Measurements from ENCODE around the gene PER1.
"Not testable (repeated sequence)": the region's sequence is repeated elsewhere in the genome, so short reads cannot be mapped to it uniquely, and the experiment has no call there.

PER1 gene

GRCh38 chr17:8173056-8173870 is 21.1 kb upstream of the PER1 start:
- peak in 1 of 2 donors; percentile 73 for DNase-seq (ENCODE audit: extremely low read depth in 1 of 2, low read depth in 1 of 2)

DNA sequence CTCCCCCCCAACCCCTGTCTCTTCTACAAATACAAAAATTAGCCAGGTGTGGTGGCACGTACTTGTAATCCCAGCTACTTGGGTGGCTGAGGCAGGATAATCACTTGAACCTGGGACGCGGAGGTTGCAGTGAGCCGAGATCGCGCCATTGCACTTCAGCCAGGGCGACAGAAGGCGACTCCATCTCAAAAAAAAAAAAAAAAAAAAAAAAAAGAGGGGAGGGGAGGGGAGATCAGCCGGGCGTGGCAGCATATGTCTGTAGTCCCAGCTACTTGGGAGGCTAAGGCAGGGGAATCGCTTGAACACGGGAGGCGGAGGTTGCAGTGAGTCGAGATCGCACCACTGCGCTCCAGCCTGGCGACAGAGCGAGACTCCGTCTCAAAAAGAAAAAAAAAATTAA is 18.0 kb upstream of the PER1 start:
- not testable (repeated sequence) for DNase-seq (ENCODE audit: extremely low read depth in 1 of 2, low read depth in 1 of 2)

- DNase-seq (ENCODE audit: extremely low read depth in 1 of 2, low read depth in 1 of 2) = no peak
Measured at GRCh38 chr17:8167526-8167925, 15.3 kb upstream of the PER1 start.

DNA sequence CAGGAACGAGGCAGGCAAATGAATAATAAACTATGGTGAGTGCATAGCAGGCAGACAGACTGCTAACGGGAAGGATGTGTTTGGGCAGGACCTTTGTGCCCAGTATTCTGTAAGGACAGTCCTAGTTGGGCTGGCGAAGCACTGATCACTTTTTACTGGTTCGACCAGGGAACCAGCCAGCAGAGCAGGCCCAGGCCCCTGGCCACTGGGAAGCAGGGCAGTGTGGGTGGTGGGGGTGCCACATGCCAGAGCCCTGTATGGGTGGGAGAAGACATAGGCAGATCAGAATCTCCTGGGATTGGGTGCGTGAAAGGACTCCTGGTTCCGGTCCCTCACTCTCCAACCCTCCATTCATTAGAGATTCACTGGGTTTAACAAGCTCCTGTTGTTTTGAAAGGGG is 14.5 kb upstream of the PER1 start:
- DNase-seq (ENCODE audit: extremely low read depth in 1 of 2, low read depth in 1 of 2) = no peak

GRCh38 chr17:8164815-8165131 is 12.6 kb upstream of the PER1 start:
- DNase-seq (ENCODE audit: extremely low read depth in 1 of 2, low read depth in 1 of 2) = no peak

GRCh38 chr17:8163978-8164814 is 12.0 kb upstream of the PER1 start:
- DNase-seq (ENCODE audit: extremely low read depth in 1 of 2, low read depth in 1 of 2) = peak; percentile 58 to 82

DNA sequence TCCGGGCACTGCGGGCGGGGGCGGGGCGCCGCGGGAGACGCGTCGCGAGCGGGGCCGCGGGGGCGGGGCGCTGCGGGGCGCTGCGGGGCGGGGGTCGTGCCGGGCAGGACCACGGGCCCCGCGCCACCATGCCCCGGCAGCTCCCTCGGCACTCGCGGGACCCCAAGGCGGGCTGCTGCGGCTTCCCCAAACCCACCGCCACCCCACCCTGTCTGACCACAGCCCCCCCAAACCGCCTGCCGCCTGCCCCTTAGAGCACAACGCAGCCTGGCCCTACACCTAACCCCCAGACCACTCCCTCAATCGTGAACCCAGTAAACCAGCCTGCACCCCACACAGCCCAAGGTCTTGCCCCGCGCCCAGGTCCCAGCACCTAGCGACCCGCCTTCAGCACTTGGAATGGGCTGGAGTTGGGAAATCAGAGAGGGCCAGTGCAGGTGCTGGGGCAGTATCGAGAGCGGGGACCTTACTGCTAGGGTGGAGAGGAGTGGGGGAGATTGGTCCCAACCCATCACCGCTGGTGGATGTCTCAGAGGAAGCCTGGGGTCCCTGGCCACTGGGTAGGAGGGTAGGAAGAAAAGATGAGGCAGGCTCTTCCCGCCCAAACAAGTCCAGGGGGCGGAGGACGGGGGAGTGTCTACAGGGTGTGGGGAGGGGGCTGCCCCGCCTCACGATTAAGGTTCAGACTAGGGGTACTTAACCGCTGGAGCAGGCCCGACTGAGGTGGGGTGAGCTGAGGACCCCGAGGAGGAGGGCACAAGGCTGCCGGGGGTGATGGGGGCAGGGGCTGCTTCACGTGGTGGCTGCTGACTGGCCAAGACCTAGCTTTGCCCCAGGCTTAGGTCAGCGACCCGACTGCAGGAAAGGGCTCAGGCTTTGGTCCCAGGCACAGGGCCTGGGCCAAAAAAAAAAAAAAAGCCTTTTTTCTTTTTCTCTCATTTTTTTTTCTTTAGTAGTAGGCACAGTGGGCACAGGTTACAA is 11.1 kb upstream of the PER1 start:
- DNase-seq (ENCODE audit: extremely low read depth in 1 of 2, low read depth in 1 of 2) = no peak

DNA sequence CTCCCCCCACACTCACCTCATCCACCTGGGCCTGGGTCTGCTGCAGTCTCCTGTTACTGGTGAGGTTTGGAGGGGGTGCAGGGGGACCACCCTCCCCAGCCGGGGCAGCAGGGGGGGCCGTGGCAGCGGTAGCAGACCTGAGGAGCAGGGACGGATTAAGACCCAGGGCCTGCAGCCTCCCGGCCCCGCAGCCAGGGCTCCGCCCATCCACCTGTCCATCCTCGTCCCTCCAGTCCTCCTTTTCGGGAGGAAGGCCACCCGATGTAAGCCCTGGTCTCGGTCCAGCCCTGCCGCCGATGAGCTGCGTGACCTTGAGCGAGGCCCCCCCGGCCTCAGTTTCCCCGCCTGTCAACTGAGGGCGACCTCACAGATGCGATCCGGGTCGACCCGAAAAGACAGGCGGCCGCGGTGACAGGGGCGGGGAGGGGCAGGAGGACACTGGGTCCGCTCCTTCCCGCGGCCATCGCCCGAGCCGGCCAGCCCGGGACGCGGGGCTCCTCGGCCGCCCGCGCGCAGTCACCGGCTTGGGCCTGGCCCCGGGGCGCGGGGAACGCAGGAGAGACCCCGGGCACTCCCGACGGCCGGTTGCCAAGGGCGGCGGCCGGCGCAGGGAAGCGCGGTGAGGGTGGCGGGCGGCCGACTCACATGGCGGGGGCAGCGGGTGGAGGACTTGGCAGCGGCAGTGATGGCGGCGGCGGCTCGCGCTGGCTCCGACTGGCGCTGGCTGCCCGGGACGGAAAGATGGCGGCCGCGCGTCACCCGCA is 10.2 kb upstream of the PER1 start, which contains the start of gene VAMP2:
VAMP2 (minus strand) TSS at position 716 of the 764 bp plus-strand sequence; CDS start at position 647, 69 bp downstream.
- DNase-seq (ENCODE audit: extremely low read depth in 1 of 2, low read depth in 1 of 2) = peak; percentile 61 to 64

- no peak for DNase-seq (ENCODE audit: extremely low read depth in 1 of 2, low read depth in 1 of 2)
Measured at GRCh38 chr17:8161289-8162232, 9.4 kb upstream of the PER1 start.

DNA sequence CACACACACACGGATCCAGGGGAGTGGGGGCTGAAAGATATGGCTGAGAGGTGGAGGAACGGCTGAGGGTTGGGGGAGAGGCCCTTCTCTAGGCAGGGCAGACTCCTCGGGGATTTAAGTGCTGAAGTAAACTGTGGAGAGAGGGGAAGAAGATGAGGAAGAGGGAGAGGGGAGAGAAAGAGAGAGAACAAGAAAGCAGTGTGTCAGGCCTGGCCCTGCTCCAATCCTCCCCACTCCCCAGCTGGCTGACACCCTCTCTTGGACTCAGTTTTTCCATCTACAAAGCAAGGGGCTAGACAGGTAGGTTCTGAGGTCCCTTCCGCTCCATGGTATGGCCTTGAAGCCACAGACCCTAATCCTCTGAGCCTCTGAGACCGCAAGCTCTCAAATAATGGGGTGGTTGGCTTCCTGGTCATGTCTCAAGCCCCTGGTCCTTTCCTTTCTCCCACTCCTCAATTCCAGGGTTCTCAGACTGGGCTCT is 8.6 kb upstream of the PER1 start:
- no peak for DNase-seq (ENCODE audit: extremely low read depth in 1 of 2, low read depth in 1 of 2)

DNA sequence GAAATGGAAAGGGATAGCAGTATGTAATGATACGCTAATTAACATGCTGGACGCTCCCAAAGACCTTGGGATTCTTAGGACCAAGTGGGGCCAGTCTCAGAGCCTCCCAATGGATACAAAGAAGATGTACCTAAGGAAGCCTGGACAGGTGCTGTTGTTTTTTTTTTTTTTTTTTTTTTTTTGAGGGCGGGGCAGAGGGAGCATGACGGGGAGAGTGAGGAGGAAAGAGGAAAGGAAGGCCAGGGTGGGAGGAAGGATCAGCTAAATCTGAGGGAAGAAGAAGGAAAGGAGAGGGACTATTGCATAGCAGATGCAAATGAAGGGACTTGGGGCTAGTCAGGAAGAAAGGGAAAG is 8.0 kb upstream of the PER1 start:
- DNase-seq (ENCODE audit: extremely low read depth in 1 of 2, low read depth in 1 of 2) = no peak

DNA sequence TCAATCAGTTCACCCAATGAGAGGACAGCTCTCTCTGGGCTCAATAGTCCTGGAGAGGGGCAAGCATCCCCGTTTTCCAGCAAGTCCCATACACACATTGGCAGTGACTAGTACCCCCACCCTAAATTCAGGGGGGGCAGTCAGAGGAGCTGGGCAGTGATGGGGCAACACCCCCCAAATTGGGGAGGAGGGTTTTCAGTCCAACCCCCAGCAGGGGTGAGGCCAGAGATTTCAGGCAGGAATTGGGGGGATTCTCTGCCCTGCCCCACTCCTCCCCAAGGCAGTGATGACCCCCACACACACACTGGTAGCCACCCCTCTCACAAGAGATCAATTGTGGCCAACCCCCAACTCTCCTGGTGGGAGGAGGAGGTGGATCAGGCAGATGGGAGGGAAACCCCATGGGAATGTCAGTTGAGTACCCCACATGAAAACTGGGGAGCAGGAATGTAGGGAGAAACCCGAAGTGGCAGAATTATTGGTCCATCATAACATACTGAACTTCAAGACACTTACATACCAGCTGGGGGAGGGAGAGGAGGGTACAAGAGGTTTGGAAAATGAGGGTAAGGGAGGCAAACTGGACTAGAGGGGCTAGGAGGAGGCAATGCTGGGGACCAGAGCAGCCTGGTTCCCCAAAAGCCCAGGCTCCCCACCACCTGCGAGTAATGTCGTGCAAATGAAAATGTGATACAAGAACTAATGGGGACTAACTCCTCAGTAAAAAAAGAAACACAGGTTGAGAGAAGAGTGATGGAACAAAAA is 7.4 kb upstream of the PER1 start:
- no peak for DNase-seq (ENCODE audit: extremely low read depth in 1 of 2, low read depth in 1 of 2)

- DNase-seq (ENCODE audit: extremely low read depth in 1 of 2, low read depth in 1 of 2) = no peak
Measured at GRCh38 chr17:8159032-8159400, 6.8 kb upstream of the PER1 start.

GRCh38 chr17:8158267-8159031 is 6.2 kb upstream of the PER1 start:
- peak; percentile 67 to 82 for DNase-seq (ENCODE audit: extremely low read depth in 1 of 2, low read depth in 1 of 2)

DNA sequence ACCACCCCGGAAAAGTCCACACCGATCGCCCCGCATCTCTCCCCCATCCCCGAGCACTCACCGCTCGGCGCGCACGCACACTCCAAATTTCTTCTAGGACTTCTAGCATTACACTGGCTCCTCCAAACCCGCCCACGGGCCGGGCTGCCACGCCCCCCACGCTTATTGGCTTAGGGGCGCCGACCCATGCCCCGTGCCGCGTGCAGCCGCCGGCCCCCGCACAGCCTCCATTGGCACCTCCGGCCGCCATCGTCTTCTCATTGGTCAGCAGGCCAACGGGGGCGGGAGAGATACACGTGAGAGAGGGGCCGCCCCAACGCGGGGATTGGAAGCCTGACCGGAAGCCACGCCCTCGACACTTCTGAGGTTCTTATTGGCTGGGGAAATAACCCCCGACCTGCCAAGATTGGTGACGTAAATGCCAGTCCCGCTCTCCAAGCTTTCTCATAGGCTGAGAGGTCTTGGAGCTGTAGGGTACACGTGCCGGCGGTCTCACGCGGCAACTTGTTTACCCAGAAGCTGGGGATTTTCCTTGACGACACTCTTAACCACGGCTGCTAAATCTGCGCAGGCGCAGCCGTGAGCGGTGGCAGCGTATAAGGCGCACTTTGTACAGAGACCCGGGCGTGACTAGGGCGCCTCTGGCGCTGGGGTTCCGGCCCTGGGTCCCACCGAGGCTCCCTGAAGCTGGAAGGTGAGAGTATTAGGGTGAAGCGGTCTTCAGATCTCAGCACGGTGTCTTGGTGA is 4.2 kb upstream of the PER1 start:
- DNase-seq (ENCODE audit: extremely low read depth in 1 of 2, low read depth in 1 of 2) = peak; percentile 100

GRCh38 chr17:8155996-8156245 is 3.7 kb upstream of the PER1 start:
- no peak for DNase-seq (ENCODE audit: extremely low read depth in 1 of 2, low read depth in 1 of 2)

Data from stimulated activated CD8-positive, alpha-beta memory T cell treated with anti-CD3 and anti-CD28 coated beads, Interleukin-7, amount 100 ng/mL, for 48 hours (primary cell).